CD4-positive, alpha-beta T cell treated with Interleukin-10 for 1 hour (primary cell): ENCODE data around the gene ATP8B3.

Experiments used
- DNase-seq: peaks from one replicate; pipeline ENCODE4 v3.0.0-alpha.2; 2020

The ATP8B3 gene

GRCh38 chr19:1754636-1755466 lies 57.2 kb downstream of the ATP8B3 start:
- DNase-seq: no peak

GRCh38 chr19:1754018-1754635 lies 57.9 kb downstream of the ATP8B3 start:
- DNase-seq: no peak

- DNase-seq: no peak
Observed at GRCh38 chr19:1752757-1753728, 59.0 kb downstream of the ATP8B3 start, which contains the start of gene ONECUT3. ONECUT3 (plus strand) TSS chr19:1753506; CDS start chr19:1753663, 157 bp downstream.

GRCh38 chr19:1752009-1752756 lies 59.9 kb downstream of the ATP8B3 start:
- no peak for DNase-seq

- no peak for DNase-seq
Observed at GRCh38 chr19:1751367-1752008, 60.6 kb downstream of the ATP8B3 start.

GRCh38 chr19:1750343-1751021 lies 61.6 kb downstream of the ATP8B3 start:
- DNase-seq: no peak

- DNase-seq: no peak
Observed at GRCh38 chr19:1749373-1750342, 62.4 kb downstream of the ATP8B3 start.

- DNase-seq: no peak
Observed at GRCh38 chr19:1748873-1749341, 63.2 kb downstream of the ATP8B3 start.

GRCh38 chr19:1748115-1748872 lies 63.8 kb downstream of the ATP8B3 start:
- no peak for DNase-seq

- peak; percentile 32 for DNase-seq
Observed at GRCh38 chr19:1747285-1748114, 64.6 kb downstream of the ATP8B3 start.

- DNase-seq: no peak
Observed at GRCh38 chr19:1746401-1747284, 65.4 kb downstream of the ATP8B3 start.

GRCh38 chr19:1745589-1746031 lies 66.5 kb downstream of the ATP8B3 start:
- DNase-seq: no peak

GRCh38 chr19:1744822-1745563 lies 67.1 kb downstream of the ATP8B3 start:
- no peak for DNase-seq

- DNase-seq: no peak
Observed at GRCh38 chr19:1744133-1744665, 67.9 kb downstream of the ATP8B3 start.

- no peak for DNase-seq
Observed at GRCh38 chr19:1742989-1743696, 68.9 kb downstream of the ATP8B3 start.
